Measurements from ENCODE around the gene ARHGEF6.
A peak's percentile ranks its signal among the peaks of the same experiment; 100 is the strongest.

ARHGEF6 gene

DNA sequence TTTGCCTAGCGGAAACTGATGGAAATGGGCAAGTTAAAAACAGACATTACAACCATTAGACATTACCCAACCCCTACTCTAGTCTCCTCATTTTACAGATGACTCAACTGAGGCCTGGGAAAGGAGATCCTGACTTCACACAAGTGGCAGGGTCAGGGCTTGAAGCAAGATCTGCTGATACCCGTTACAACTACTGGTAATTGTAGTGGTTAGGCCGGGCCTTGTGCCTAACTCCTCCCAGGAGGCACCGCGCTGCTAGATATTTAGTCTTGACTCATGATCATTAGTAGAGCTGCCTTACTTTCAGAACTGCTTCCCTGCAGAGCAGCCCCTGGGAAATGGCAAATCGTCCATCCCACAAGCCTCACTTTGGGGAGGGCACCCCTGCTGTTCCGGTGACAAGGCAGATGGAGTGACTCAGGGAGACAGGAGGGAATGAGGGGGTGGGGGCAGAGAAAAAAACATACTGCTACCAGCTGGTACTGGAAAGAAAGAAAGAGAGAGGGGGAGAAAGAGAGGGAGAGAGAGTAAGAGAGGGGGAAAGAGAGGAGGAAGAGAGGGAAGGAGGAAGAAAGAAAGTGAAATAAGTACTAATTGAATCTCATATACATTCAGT, 12.2 kb downstream of the ARHGEF6 start (continued):
- TF ChIP-seq, protein P1, sequence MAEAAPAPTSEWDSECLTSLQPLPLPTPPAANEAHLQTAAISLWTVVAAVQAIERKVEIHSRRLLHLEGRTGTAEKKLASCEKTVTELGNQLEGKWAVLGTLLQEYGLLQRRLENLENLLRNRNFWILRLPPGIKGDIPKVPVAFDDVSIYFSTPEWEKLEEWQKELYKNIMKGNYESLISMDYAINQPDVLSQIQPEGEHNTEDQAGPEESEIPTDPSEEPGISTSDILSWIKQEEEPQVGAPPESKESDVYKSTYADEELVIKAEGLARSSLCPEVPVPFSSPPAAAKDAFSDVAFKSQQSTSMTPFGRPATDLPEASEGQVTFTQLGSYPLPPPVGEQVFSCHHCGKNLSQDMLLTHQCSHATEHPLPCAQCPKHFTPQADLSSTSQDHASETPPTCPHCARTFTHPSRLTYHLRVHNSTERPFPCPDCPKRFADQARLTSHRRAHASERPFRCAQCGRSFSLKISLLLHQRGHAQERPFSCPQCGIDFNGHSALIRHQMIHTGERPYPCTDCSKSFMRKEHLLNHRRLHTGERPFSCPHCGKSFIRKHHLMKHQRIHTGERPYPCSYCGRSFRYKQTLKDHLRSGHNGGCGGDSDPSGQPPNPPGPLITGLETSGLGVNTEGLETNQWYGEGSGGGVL (tag by site-specific recombination; IDR thresholded peaks at IDR 0.05), result peak; percentile 97
- TF ChIP-seq IKZF3 (tag by site-specific recombination; IDR thresholded peaks at IDR 0.05) (peak; percentile 70), ZNF548 (tag by site-specific recombination; IDR thresholded peaks at IDR 0.05) (no peak), ZBTB20 (tag by site-specific recombination; IDR thresholded peaks at IDR 0.05) (peak; percentile 56), MYNN (tag by site-specific recombination; IDR thresholded peaks at IDR 0.05; ENCODE audit: borderline replicate concordance) (no peak), ZNF426 (tag by site-specific recombination; IDR thresholded peaks at IDR 0.05) (no peak), ZNF10 (tag by site-specific recombination; IDR thresholded peaks at IDR 0.05) (no peak), ZNF146 (tag by site-specific recombination; IDR thresholded peaks at IDR 0.05) (no peak), ZNF785 (tag by site-specific recombination; IDR thresholded peaks at IDR 0.05) (no peak), ZNF623 (tag by site-specific recombination; IDR thresholded peaks at IDR 0.05) (no peak), ZNF549 (tag by site-specific recombination; IDR thresholded peaks at IDR 0.05) (no peak), SP3 (tag by site-specific recombination; IDR thresholded peaks at IDR 0.05) (peak; percentile 25; the same call in 1 of the 2 replicates), WT1 (tag by site-specific recombination; IDR thresholded peaks at IDR 0.05) (0 out of 2 replicates have a peak, but pooled peaks have one; percentile 36), SP7 (tag by site-specific recombination; IDR thresholded peaks at IDR 0.05) (peak; percentile 85), ZNF610 (tag by site-specific recombination; IDR thresholded peaks at IDR 0.05; ENCODE audit: borderline replicate concordance) (no peak), SP2 (tag by site-specific recombination; IDR thresholded peaks at IDR 0.05) (peak; percentile 56), ZBTB1 (tag by site-specific recombination; IDR thresholded peaks at IDR 0.05) (no peak; the same call in 1 of the 2 replicates), ZEB2 (tag by site-specific recombination; IDR thresholded peaks at IDR 0.05) (peak; percentile 82), YY2 (tag by site-specific recombination; IDR thresholded peaks at IDR 0.05) (no peak), ZNF112 (tag by site-specific recombination; IDR thresholded peaks at IDR 0.05) (no peak), ZNF335 (tag by site-specific recombination; conservative IDR thresholded peaks at IDR 0.05) (no peak)
- TF ChIP-seq, protein P2, sequence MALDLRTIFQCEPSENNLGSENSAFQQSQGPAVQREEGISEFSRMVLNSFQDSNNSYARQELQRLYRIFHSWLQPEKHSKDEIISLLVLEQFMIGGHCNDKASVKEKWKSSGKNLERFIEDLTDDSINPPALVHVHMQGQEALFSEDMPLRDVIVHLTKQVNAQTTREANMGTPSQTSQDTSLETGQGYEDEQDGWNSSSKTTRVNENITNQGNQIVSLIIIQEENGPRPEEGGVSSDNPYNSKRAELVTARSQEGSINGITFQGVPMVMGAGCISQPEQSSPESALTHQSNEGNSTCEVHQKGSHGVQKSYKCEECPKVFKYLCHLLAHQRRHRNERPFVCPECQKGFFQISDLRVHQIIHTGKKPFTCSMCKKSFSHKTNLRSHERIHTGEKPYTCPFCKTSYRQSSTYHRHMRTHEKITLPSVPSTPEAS (tag by site-specific recombination; IDR thresholded peaks at IDR 0.05), result no peak
- TF ChIP-seq, protein P3, sequence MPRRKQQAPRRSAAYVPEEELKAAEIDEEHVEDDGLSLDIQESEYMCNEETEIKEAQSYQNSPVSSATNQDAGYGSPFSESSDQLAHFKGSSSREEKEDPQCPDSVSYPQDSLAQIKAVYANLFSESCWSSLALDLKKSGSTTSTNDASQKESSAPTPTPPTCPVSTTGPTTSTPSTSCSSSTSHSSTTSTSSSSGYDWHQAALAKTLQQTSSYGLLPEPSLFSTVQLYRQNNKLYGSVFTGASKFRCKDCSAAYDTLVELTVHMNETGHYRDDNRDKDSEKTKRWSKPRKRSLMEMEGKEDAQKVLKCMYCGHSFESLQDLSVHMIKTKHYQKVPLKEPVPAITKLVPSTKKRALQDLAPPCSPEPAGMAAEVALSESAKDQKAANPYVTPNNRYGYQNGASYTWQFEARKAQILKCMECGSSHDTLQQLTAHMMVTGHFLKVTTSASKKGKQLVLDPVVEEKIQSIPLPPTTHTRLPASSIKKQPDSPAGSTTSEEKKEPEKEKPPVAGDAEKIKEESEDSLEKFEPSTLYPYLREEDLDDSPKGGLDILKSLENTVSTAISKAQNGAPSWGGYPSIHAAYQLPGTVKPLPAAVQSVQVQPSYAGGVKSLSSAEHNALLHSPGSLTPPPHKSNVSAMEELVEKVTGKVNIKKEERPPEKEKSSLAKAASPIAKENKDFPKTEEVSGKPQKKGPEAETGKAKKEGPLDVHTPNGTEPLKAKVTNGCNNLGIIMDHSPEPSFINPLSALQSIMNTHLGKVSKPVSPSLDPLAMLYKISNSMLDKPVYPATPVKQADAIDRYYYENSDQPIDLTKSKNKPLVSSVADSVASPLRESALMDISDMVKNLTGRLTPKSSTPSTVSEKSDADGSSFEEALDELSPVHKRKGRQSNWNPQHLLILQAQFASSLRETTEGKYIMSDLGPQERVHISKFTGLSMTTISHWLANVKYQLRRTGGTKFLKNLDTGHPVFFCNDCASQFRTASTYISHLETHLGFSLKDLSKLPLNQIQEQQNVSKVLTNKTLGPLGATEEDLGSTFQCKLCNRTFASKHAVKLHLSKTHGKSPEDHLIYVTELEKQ (tag by site-specific recombination; IDR thresholded peaks at IDR 0.05; ENCODE audit: borderline replicate concordance), result no peak
- TF ChIP-seq, protein P4, sequence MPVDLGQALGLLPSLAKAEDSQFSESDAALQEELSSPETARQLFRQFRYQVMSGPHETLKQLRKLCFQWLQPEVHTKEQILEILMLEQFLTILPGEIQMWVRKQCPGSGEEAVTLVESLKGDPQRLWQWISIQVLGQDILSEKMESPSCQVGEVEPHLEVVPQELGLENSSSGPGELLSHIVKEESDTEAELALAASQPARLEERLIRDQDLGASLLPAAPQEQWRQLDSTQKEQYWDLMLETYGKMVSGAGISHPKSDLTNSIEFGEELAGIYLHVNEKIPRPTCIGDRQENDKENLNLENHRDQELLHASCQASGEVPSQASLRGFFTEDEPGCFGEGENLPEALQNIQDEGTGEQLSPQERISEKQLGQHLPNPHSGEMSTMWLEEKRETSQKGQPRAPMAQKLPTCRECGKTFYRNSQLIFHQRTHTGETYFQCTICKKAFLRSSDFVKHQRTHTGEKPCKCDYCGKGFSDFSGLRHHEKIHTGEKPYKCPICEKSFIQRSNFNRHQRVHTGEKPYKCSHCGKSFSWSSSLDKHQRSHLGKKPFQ (tag by site-specific recombination; IDR thresholded peaks at IDR 0.05), result no peak
- TF ChIP-seq, protein P5, sequence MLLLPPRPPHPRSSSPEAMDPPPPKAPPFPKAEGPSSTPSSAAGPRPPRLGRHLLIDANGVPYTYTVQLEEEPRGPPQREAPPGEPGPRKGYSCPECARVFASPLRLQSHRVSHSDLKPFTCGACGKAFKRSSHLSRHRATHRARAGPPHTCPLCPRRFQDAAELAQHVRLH (tag by site-specific recombination; IDR thresholded peaks at IDR 0.05), result no peak
- TF ChIP-seq, protein P6, sequence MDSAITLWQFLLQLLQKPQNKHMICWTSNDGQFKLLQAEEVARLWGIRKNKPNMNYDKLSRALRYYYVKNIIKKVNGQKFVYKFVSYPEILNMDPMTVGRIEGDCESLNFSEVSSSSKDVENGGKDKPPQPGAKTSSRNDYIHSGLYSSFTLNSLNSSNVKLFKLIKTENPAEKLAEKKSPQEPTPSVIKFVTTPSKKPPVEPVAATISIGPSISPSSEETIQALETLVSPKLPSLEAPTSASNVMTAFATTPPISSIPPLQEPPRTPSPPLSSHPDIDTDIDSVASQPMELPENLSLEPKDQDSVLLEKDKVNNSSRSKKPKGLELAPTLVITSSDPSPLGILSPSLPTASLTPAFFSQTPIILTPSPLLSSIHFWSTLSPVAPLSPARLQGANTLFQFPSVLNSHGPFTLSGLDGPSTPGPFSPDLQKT (IDR thresholded peaks at IDR 0.05; ENCODE audit: borderline replicate concordance, low read depth, low read length), result no peak
- TF ChIP-seq, protein P7, sequence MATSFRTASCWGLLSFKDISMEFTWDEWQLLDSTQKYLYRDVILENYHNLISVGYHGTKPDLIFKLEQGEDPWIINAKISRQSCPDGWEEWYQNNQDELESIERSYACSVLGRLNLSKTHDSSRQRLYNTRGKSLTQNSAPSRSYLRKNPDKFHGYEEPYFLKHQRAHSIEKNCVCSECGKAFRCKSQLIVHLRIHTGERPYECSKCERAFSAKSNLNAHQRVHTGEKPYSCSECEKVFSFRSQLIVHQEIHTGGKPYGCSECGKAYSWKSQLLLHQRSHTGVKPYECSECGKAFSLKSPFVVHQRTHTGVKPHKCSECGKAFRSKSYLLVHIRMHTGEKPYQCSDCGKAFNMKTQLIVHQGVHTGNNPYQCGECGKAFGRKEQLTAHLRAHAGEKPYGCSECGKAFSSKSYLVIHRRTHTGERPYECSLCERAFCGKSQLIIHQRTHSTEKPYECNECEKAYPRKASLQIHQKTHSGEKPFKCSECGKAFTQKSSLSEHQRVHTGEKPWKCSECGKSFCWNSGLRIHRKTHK (tag by site-specific recombination; IDR thresholded peaks at IDR 0.05), result no peak

All from HEK293 (cell line).